Measurements from ENCODE around the gene SCAMP2.

GRCh38 chr15:74794970-74795349 is 78.2 kb downstream of the SCAMP2 start:
- TF ChIP-seq ZHX1 (CRISPR knock-in tag; IDR thresholded peaks at IDR 0.05; ENCODE audit: low read depth) (no peak), ATF3 (CRISPR knock-in tag; IDR thresholded peaks at IDR 0.05) (no peak), MAFK (conservative IDR thresholded peaks at IDR 0.05 in 1 of 2, IDR thresholded peaks at IDR 0.05 in 1 of 2; ENCODE audit: low read length in 2 of 2) (no peak), ZFP1 (CRISPR knock-in tag; IDR thresholded peaks at IDR 0.05) (no peak), ZNF615 (CRISPR knock-in tag; IDR thresholded peaks at IDR 0.05; ENCODE audit: borderline replicate concordance) (no peak)

Data from HepG2 (cell line).